Calu3 (cell line): ENCODE measurements around the gene KRTAP5-8. TPM values are rescaled to one million over a fixed set of nuclear protein-coding genes. Genes with fewer than 3 reads are reported as not detected.
"Not testable (repeated sequence)": the region's sequence is repeated elsewhere in the genome, so short reads cannot be mapped to it uniquely, and the experiment has no call there.

ENCODE experiments used
- BruUV-seq: library from RNA; stranded (reverse); fragments of 400-500 nt; replicated peaks from 2 replicates; lab custom pipeline; 2021; lab: Mats Ljungman, UMichigan
- CTCF ChIA-PET: fragments of 300-600 bp; sonication (Branson Sonifier 250); formaldehyde crosslinking; loops from one replicate; lab custom pipeline; 2022; ENCODE audit warnings: antibody characterized with exemption; lab: Charles Lee
- DNase-seq: peaks from one replicate; pipeline ENCODE4 v3.0.0; 2022
- H3K27ac Mint-ChIP-seq: one replicate; pipeline ENCODE4 v1.8.0; 2022; ENCODE audit warnings: mixed read lengths; ENCODE audit not compliant: unreplicated experiment
- H3K27me3 Mint-ChIP-seq: one replicate; pipeline ENCODE4 v1.8.0; 2022; ENCODE audit warnings: mixed read lengths; ENCODE audit not compliant: unreplicated experiment
- H3K36me3 Mint-ChIP-seq: one replicate; pipeline ENCODE4 v1.8.0; 2022; ENCODE audit warnings: mild to moderate bottlenecking, moderate library complexity, mixed read lengths; ENCODE audit not compliant: insufficient read depth, unreplicated experiment
- H3K4me1 Mint-ChIP-seq: one replicate; pipeline ENCODE4 v1.8.0; 2022; ENCODE audit warnings: mild to moderate bottlenecking, low read depth, mixed read lengths; ENCODE audit not compliant: unreplicated experiment
- H3K4me3 Mint-ChIP-seq: one replicate; pipeline ENCODE4 v1.8.0; 2022; ENCODE audit warnings: mild to moderate bottlenecking, low read depth, moderate library complexity, mixed read lengths; ENCODE audit not compliant: unreplicated experiment
- H3K9me3 Mint-ChIP-seq: one replicate; pipeline ENCODE4 v1.8.0; 2022; ENCODE audit warnings: low read depth, mixed read lengths; ENCODE audit not compliant: unreplicated experiment
- CTCF ChIP-seq: fragments of 200-600 bp; IDR thresholded peaks from one replicate; pipeline ENCODE4 v1.8.0; 2022; ENCODE audit warnings: antibody characterized with exemption; ENCODE audit not compliant: unreplicated experiment
- intact Hi-C: fragments of 100-400 bp; cut with micrococcal nuclease; formaldehyde crosslinking; loops from one replicate; pipeline ENCODE4 v1.10.0; 2022; ENCODE audit not compliant: unreplicated experiment
- total RNA-seq: library from RNA; stranded (reverse); gene quantifications from 2 replicates; pipeline ENCODE4 v1.2.3, GENCODE V29; 2022

The KRTAP5-8 gene
- total RNA-seq, 1 experiment from 2014 or later: not detected

- no peak for DNase-seq
These were observed 10.1 kb upstream of the KRTAP5-8 start for GRCh38 chr11:71527576-71528210.

GRCh38 chr11:71530602-71531001, 7.2 kb upstream of the KRTAP5-8 start:
- H3K9me3 Mint-ChIP-seq: no peaks in the 10 kb centered on the region

More at GRCh38 chr11:71527576-71528210, 10.1 kb upstream of the KRTAP5-8 start:
- Mint-ChIP-seq H3K9me3 (no peaks in the 10 kb centered on the region), H3K27ac (no peak overlapping the region), H3K36me3 (no peaks in the 10 kb centered on the region), H3K4me3 (no peak overlapping the region), H3K27me3 (peaks cover 34% of the 10 kb centered on the region), H3K4me1 (no peaks in the 10 kb centered on the region)
- BruUV-seq: no TSS peak
- intact Hi-C loops: no loop called here
- CTCF ChIA-PET: no interaction called here
- TF ChIP-seq CTCF: no peak

GRCh38 chr11:71532036-71532610, 5.7 kb upstream of the KRTAP5-8 start:
- Mint-ChIP-seq H3K9me3 (no peaks in the 10 kb centered on the region), H3K4me3 (no peak overlapping the region), H3K4me1 (no peaks in the 10 kb centered on the region), H3K27ac (no peak overlapping the region), H3K36me3 (no peaks in the 10 kb centered on the region), H3K27me3 (peaks cover 18% of the 10 kb centered on the region)
- DNase-seq: no peak
- intact Hi-C loops: no loop called here
- CTCF ChIA-PET: interaction anchor here (0.9 kb wide), 1 partner anchor 10 kb away, joined by 3 read pairs; no protein-coding TSS in a partner anchor
- no peak for TF ChIP-seq CTCF
- no TSS peak for BruUV-seq

More at GRCh38 chr11:71530602-71531001, 7.2 kb upstream of the KRTAP5-8 start:
- Mint-ChIP-seq H3K36me3 (no peaks in the 10 kb centered on the region), H3K4me1 (no peaks in the 10 kb centered on the region), H3K27ac (no peak overlapping the region), H3K4me3 (no peak overlapping the region), H3K27me3 (peaks cover 33% of the 10 kb centered on the region)
- intact Hi-C loops: no loop called here
- no peak for TF ChIP-seq CTCF
- CTCF ChIA-PET: no interaction called here
- no TSS peak for BruUV-seq
- DNase-seq: no peak

GRCh38 chr11:71534711-71535608, 2.9 kb upstream of the KRTAP5-8 start:
- H3K9me3 Mint-ChIP-seq, BruUV-seq, H3K27ac Mint-ChIP-seq, H3K36me3 Mint-ChIP-seq, H3K4me3 Mint-ChIP-seq, H3K4me1 Mint-ChIP-seq, CTCF ChIA-PET, DNase-seq, intact Hi-C loops: not testable (repeated sequence)
- H3K27me3 Mint-ChIP-seq: peaks cover 16% of the 10 kb centered on the region
